Embryonic facial prominence (tissue), 1 donor: ENCODE data around the gene PRMT7.

Experiments
- DNase-seq: peaks from one replicate; pipeline ENCODE4 v3.0.0-alpha.2; 2016; ENCODE audit errors: extremely low spot score

PRMT7 gene

GRCh38 chr16:68306633-68307032, 4.2 kb upstream of the PRMT7 start:
- DNase-seq, result no peak

DNA sequence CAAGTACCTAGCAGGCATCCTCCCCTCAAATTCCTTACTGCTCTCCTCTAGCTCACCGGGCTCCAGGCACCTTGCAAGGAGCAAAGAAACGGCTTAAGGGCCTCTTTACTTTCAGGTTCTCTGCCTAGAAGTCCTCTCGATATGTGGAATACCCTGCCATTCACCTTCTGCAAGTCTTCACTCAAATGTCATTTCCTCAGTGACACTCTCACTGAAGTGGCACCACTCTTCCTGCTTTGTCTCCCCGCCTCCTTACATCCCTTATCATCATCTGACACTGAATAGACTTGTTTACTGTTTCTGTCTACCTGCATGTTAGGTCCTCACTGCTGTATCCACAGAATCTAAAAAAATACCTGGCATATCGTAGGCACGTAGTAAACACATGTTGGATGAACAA, 1.0 kb upstream of the PRMT7 start:
- no peak for DNase-seq

DNA sequence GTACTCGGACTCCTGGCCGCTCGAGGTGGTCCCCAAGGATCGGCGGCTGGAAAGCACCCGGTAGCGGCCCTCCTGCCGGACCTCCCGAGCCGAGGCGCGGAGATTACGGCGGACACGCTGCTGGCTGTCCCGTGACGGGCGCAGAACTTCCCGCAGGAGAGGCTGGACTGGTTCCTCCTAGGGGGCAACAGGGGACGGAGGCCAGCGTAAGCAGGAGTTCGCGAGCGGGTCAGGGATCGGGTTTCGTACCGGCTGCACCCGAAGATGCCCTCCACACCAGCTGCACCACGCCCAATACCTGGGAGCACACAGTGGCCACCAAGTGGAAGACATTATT, 414 bp upstream of the PRMT7 start:
- no peak for DNase-seq

GRCh38 chr16:68313116-68313515, 2.3 kb downstream of the PRMT7 start:
- DNase-seq, result no peak

DNA sequence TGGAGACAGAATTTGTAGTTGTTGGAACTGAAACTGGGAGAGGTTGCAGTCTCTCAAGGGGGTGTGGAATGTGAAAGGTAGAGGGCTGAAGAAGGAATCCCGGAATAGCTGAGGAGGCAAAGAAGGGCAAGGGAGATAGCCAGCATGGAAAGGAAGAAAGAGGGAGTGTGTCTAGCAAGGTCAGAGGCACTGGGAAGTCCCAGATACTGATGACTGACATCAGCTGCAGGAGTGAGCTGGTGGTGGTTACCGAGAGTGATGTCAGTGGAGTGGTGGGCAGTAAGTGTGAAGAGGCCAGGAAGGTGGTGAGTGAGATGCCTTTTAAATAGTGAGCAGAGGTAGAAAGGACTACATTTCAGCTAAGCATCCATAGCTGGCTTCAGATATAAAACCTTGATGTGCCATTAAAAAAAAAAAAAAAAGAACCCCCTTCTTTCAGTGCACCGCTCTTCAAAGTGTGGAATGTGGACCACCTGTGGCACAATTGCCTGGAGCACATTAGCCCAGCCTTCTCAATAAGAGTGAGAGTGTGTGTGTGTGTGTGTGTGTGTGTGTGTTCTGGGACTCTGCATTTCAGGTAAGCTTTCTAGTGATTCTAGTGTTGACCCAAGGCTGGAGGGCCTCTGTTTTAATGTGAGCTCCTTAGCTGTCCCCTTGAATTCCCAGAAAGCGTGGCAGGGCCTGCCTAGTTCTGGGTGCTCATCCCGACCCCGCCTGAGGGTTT, 8.5 kb downstream of the PRMT7 start:
- DNase-seq, result no peak

- DNase-seq, result no peak
Measured at GRCh38 chr16:68324336-68324735, 13.5 kb downstream of the PRMT7 start.

- DNase-seq, result no peak
Measured at GRCh38 chr16:68324780-68325357, 14.1 kb downstream of the PRMT7 start.

- DNase-seq, result peak; percentile 67
Measured at GRCh38 chr16:68328151-68328859, 17.5 kb downstream of the PRMT7 start.

GRCh38 chr16:68328860-68329390, 18.1 kb downstream of the PRMT7 start:
- DNase-seq, result no peak

GRCh38 chr16:68331879-68332410, 21.1 kb downstream of the PRMT7 start:
- DNase-seq, result no peak

DNA sequence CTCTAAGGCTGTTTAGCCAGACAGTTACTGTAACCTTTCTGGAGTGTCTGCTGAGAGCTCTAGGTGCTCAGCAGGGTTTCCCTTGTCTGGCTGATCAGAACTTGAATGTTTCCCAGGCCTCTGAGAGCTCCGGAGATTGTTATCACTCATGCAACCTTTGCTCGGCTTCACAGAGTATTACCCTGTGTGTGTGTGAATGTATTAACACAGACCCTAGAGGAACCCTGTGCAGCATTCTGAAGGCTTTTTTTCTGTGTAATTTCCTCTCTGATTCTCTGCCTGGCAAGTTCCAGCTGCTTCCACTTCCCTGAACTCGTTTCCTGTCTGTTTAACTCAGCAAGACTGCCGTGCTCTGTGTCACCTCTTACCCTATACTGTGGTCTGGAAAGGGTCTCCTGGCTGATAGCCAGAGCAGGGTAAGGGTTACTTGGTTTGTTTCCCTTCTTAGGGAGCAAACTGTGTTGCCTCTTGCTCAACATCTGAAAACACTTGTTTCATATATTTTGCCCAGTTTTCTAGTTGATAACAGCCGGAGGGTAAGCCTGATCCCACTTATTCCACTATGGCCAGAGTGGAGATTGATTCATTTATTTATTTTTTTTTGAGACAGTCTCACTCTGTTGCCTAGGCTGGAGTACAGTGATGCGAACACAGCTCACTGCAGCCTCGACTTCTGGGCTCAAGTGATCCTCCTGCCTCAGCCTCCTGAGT, 21.7 kb downstream of the PRMT7 start:
- DNase-seq, result no peak

DNA sequence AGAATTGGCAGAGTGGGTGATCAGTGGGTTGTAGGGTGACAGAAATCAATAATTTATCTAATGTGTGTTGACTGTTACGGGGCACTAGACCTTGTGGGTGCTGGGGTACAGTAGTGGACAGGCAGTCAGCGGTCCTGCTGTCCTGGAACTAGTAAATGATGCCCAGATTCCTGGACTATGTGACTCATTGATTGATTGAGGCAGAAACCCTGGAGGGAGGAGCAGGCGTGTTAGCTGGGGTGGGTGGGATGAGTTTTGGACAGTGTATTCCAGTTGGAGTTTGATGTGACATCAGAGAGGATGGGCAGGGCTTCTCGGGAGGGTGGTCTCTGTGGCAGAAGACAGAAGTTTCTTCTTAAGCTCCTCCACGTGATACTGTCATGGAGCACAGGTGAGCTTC, 24.4 kb downstream of the PRMT7 start:
- DNase-seq, result no peak

GRCh38 chr16:68338326-68339119, 27.7 kb downstream of the PRMT7 start:
- DNase-seq, result no peak

- no peak for DNase-seq
Measured at GRCh38 chr16:68339214-68339613, 28.4 kb downstream of the PRMT7 start.

DNA sequence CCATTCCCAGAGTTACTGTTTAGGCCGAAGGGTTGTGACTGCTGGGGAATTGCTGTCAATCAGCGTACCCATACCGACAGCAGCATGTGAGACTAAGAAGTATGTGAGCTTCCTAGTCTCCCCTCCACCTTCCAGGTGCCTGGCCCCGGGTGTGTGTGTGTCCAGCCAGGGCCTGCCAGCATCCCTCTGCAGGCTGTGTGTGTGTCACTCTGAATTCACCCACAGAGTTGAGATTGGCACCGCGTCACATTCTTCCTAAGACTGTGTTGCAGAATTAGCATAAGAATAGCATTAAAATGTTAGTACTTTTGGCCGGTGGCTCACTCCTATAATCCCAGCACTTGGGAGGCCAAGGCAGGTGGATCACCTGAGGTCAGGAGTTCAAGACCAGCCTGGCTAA, 31.8 kb downstream of the PRMT7 start:
- no peak for DNase-seq

GRCh38 chr16:68343137-68343536, 32.3 kb downstream of the PRMT7 start:
- no peak for DNase-seq

- DNase-seq, result no peak
Measured at GRCh38 chr16:68344252-68344651, 33.4 kb downstream of the PRMT7 start.

DNA sequence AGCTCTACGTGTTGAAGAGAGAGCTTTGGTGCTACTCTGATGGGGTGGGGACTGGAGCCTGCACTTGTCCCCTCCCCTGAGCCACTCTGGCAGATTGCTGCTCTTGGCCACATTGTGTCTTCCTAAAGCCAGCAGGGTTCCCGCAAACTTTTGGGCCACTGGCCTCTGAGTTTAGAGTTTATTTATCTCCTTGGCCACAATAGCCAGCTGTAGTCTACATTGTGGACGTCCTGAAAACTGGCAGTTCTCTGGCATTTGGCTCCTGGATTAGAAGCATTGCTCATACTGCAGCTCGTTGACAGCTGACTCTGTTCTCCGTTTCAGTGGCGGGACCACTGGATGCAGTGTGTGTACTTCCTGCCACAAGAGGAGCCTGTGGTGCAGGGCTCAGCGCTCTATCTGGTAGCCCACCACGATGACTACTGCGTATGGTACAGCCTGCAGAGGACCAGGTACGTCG, 34.6 kb downstream of the PRMT7 start:
- DNase-seq, result no peak

DNA sequence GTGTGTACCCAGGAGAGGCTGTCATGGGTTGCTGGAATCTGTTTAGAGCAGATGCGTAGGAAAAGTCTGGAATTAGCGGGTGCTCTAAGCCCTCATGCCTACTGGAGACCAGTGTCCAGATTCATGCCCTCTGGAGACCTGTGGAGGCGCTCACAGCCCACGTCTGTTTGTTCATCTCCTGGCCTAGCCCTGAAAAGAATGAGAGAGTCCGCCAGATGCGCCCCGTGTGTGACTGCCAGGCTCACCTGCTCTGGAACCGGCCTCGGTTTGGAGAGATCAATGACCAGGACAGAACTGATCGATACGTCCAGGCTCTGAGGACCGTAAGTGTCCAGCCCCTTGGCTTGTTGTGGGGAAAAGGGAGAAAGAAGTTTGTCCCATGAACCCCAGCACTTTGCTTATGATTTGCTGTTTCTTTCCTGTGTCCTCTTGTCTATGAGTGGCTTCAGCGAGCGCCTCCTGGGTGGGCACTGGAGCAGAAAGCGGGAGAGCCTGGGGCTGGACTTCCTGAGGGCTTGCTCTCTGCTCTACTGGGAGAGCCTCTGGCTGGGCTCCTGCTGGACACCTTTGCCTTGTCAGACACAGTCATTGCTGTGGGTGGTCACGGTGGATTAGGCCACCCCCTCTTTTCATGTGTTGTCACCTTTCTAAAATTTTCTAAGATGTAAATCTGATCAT, 35.3 kb downstream of the PRMT7 start:
- no peak for DNase-seq

DNA sequence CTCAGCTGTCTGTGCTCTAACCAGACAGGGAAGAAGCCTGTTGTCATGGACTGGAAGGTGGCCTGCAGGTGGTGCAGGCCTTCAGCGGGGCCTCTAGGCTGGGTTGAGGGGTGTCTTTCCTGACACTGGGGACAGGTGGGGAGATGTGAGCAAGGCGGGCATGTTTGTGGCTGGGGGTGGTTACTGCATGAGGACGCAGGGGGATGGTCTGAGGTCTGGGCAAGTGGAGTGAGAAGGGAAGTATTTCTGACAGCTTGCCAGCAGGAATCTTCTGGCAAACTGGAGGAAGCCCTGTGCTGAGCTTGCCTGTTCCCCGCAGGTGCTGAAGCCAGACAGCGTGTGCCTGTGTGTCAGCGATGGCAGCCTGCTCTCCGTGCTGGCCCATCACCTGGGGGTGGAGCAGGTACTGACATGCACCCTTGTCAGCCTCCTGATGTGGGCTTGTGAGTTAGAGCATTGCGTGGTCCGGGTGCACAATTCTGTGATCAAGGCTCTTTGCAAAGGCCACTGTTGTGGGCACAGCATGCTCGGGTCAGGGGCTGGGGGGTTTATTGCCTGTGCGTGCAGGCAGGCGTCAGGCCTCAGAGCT, 36.2 kb downstream of the PRMT7 start:
- no peak for DNase-seq
